Activated CD4-positive, alpha-beta T cell treated with anti-CD3 and anti-CD28 coated beads for 48 hours (primary cell): ENCODE results near the gene BBOX1.
"Not testable (repeated sequence)": the region's sequence is repeated elsewhere in the genome, so short reads cannot be mapped to it uniquely, and the experiment has no call there.

Experiments used
- DNase-seq: peaks from one replicate; pipeline ENCODE4 v3.0.0-alpha.2; 2020

BBOX1 gene

GRCh38 chr11:27085605-27086004 lies 45.0 kb downstream of the BBOX1 start:
- no peak for DNase-seq

- DNase-seq: no peak
Measured at GRCh38 chr11:27087432-27087831, 46.8 kb downstream of the BBOX1 start.

GRCh38 chr11:27088353-27088752 lies 47.7 kb downstream of the BBOX1 start:
- no peak for DNase-seq

GRCh38 chr11:27089746-27090145 lies 49.1 kb downstream of the BBOX1 start:
- DNase-seq: no peak

GRCh38 chr11:27090357-27090948 lies 49.8 kb downstream of the BBOX1 start:
- not testable (repeated sequence) for DNase-seq

GRCh38 chr11:27094120-27094519 lies 53.5 kb downstream of the BBOX1 start:
- no peak for DNase-seq

GRCh38 chr11:27095059-27095458 lies 54.4 kb downstream of the BBOX1 start:
- DNase-seq: no peak

GRCh38 chr11:27095887-27096286 lies 55.3 kb downstream of the BBOX1 start:
- DNase-seq: no peak

- DNase-seq: no peak
Measured at GRCh38 chr11:27097551-27097950, 56.9 kb downstream of the BBOX1 start.

GRCh38 chr11:27100534-27100933 lies 59.9 kb downstream of the BBOX1 start:
- DNase-seq: no peak

GRCh38 chr11:27107548-27107947 lies 66.9 kb downstream of the BBOX1 start:
- no peak for DNase-seq

GRCh38 chr11:27108809-27109208 lies 68.2 kb downstream of the BBOX1 start:
- no peak for DNase-seq

GRCh38 chr11:27111896-27112295 lies 71.3 kb downstream of the BBOX1 start:
- DNase-seq: no peak

GRCh38 chr11:27112946-27113345 lies 72.3 kb downstream of the BBOX1 start:
- DNase-seq: no peak

- no peak for DNase-seq
Measured at GRCh38 chr11:27115051-27115650, 74.5 kb downstream of the BBOX1 start.

GRCh38 chr11:27116684-27117083 lies 76.1 kb downstream of the BBOX1 start:
- DNase-seq: no peak

GRCh38 chr11:27118371-27118770 lies 77.8 kb downstream of the BBOX1 start:
- DNase-seq: no peak

- no peak for DNase-seq
Measured at GRCh38 chr11:27118949-27119348, 78.3 kb downstream of the BBOX1 start.

GRCh38 chr11:27119396-27119795 lies 78.8 kb downstream of the BBOX1 start:
- DNase-seq: no peak

GRCh38 chr11:27120211-27120610 lies 79.6 kb downstream of the BBOX1 start:
- no peak for DNase-seq

- no peak for DNase-seq
Measured at GRCh38 chr11:27122001-27122400, 81.4 kb downstream of the BBOX1 start.

- DNase-seq: no peak
Measured at GRCh38 chr11:27124514-27125264, 84.1 kb downstream of the BBOX1 start.

GRCh38 chr11:27129686-27130085 lies 89.1 kb downstream of the BBOX1 start:
- no peak for DNase-seq

GRCh38 chr11:27130806-27131205 lies 90.2 kb downstream of the BBOX1 start:
- no peak for DNase-seq
